Neuronal stem cell (in vitro differentiated cells): Measurements from ENCODE around the gene IGSF11.
A peak's percentile ranks its signal among the peaks of the same experiment; 100 is the strongest.

Experiments used
- DNase-seq: peaks from one replicate; pipeline ENCODE4 v3.0.0-alpha.2; 2013; ENCODE audit warnings: low spot score
- H2AFZ ChIP-seq: one replicate; pipeline ENCODE4 v1.6.1; 2013; ENCODE audit warnings: mild to moderate bottlenecking, low read length, inconsistent platforms
- H2AK5ac ChIP-seq: 2 replicates; pipeline ENCODE4 v1.6.1; 2013; ENCODE audit warnings: low read depth, mild to moderate bottlenecking, inconsistent platforms, low read length, moderate library complexity, mixed read lengths
- H2BK120ac ChIP-seq: 2 replicates; pipeline ENCODE4 v1.6.1; 2013; ENCODE audit warnings: low read depth, mild to moderate bottlenecking, inconsistent platforms, low read length, moderate library complexity, mixed read lengths
- H2BK12ac ChIP-seq: one replicate; pipeline ENCODE4 v1.6.1; 2013; ENCODE audit warnings: low read length, inconsistent platforms
- H2BK15ac ChIP-seq: 2 replicates; pipeline ENCODE4 v1.6.1; 2013; ENCODE audit warnings: mild to moderate bottlenecking, low read length, inconsistent platforms, mixed read lengths
- H2BK5ac ChIP-seq: one replicate; pipeline ENCODE4 v1.6.1; 2013; ENCODE audit warnings: inconsistent platforms, mild to moderate bottlenecking, low read length, moderate library complexity
- H3K14ac ChIP-seq: one replicate; pipeline ENCODE4 v1.6.1; 2013; ENCODE audit warnings: low read length, inconsistent platforms
- H3K18ac ChIP-seq: 2 replicates; pipeline ENCODE4 v1.6.1; 2013; ENCODE audit warnings: low read length, inconsistent platforms
- H3K23ac ChIP-seq: 2 replicates; pipeline ENCODE4 v1.6.1; 2013; ENCODE audit warnings: low read depth, mild to moderate bottlenecking, mixed read lengths, low read length, inconsistent platforms; ENCODE audit not compliant: poor library complexity
- H3K27ac ChIP-seq: replicated peaks from 3 replicates; pipeline ENCODE4 v1.5.1; 2013; ENCODE audit warnings: low read length, inconsistent platforms
- H3K27me3 ChIP-seq, 3 experiments: 2 replicates each; pipeline ENCODE4 v1.6.1; 2013; ENCODE audit warnings: low read length in 3 of 3, mild to moderate bottlenecking in 2 of 3, inconsistent platforms in 1 of 3, low read depth in 1 of 3, mixed read lengths in 1 of 3, moderate library complexity in 1 of 3; ENCODE audit not compliant: control insufficient read depth in 3 of 3, insufficient read depth in 3 of 3
- H3K36me3 ChIP-seq, 2 donors: replicated peaks in 1 of 2; 2 replicates each; pipeline ENCODE4 v1.6.1; 2013; ENCODE audit warnings: low read length in 2 of 2; ENCODE audit not compliant: control insufficient read depth in 2 of 2, insufficient read depth in 2 of 2
- H3K4ac ChIP-seq: 2 replicates; pipeline ENCODE4 v1.6.1; 2013; ENCODE audit warnings: inconsistent platforms, mild to moderate bottlenecking, low read length, moderate library complexity
- H3K4me1 ChIP-seq, 2 donors: 1 replicate in 1 of 2; 2 replicates in 1 of 2; pipeline ENCODE4 v1.6.1; 2013; ENCODE audit warnings: low read length in 2 of 2, low read depth in 1 of 2; ENCODE audit not compliant: control insufficient read depth in 2 of 2, insufficient read depth in 1 of 2
- H3K4me2 ChIP-seq: one replicate; pipeline ENCODE4 v1.6.1; 2013; ENCODE audit warnings: mild to moderate bottlenecking, low read length, inconsistent platforms; ENCODE audit not compliant: insufficient read depth, poor library complexity, severe bottlenecking
- H3K4me3 ChIP-seq, 2 donors: 2 replicates each; pipeline ENCODE4 v1.5.1; 2013; ENCODE audit warnings: low read length in 2 of 2, mild to moderate bottlenecking in 2 of 2, inconsistent platforms in 1 of 2, moderate library complexity in 1 of 2
- H3K79me1 ChIP-seq: one replicate; pipeline ENCODE4 v1.6.1; 2013; ENCODE audit warnings: low read depth, mild to moderate bottlenecking, inconsistent platforms, low read length, moderate library complexity
- H3K9ac ChIP-seq: one replicate; pipeline ENCODE4 v1.6.1; 2013; ENCODE audit warnings: mild to moderate bottlenecking, low read depth, low read length, inconsistent platforms; ENCODE audit not compliant: poor library complexity
- H3K9me3 ChIP-seq, 2 donors: replicated peaks in 1 of 2; 2 replicates each; pipeline versions ENCODE3 to v1.6.1; 2013; ENCODE audit warnings: low read length in 2 of 2, mild to moderate bottlenecking in 2 of 2, inconsistent platforms in 1 of 2, low read depth in 1 of 2, mixed read lengths in 1 of 2, moderate library complexity in 1 of 2; ENCODE audit not compliant: control insufficient read depth in 2 of 2, insufficient read depth in 1 of 2
- H4K8ac ChIP-seq: one replicate; pipeline ENCODE4 v1.6.1; 2013; ENCODE audit warnings: low read depth, mild to moderate bottlenecking, inconsistent platforms, low read length, moderate library complexity
- H4K91ac ChIP-seq: one replicate; pipeline ENCODE4 v1.6.1; 2013; ENCODE audit warnings: low read length, low read depth, mild to moderate bottlenecking, inconsistent platforms; ENCODE audit not compliant: poor library complexity
- WGBS, 2 donors: extraction: QIAGEN DNeasy Blood & Tissue Kit; methylation state at CpG; one replicate each; pipeline ENCODE4 v1.1.7; 2013; ENCODE audit warnings: missing lambda C conversion rate in 2 of 2, mixed read lengths in 1 of 2; ENCODE audit not compliant: insufficient read length in 2 of 2, insufficient replicate concordance in 1 of 2; ENCODE audit errors: extremely low coverage in 2 of 2; 5-methylcytosine and 5-hydroxymethylcytosine counted together

Gene IGSF11

GRCh38 chr3:118886708-118887107 lies 147.9 kb downstream of the IGSF11 start:
- no peak overlapping the region for H2AFZ ChIP-seq
- H4K91ac ChIP-seq, result no peak overlapping the region
- H3K27me3 ChIP-seq, result no peaks in the 10 kb centered on the region
- no peaks in the 10 kb centered on the region for H3K36me3 ChIP-seq
- no peak overlapping the region for H3K4me2 ChIP-seq
- no peak overlapping the region for H3K27ac ChIP-seq
- no peak overlapping the region for H3K18ac ChIP-seq
- no peak overlapping the region for H2AK5ac ChIP-seq
- H3K9ac ChIP-seq, result no peak overlapping the region
- WGBS, 2 donors, result no CpG with 5 or more reads among the region's 3 CpGs
- no peak overlapping the region for H4K8ac ChIP-seq
- no peak overlapping the region for H2BK5ac ChIP-seq
- H2BK15ac ChIP-seq, result no peak overlapping the region
- no peak overlapping the region for H3K4ac ChIP-seq
- H3K4me3 ChIP-seq, result no peak overlapping the region
- no peaks in the 10 kb centered on the region for H3K4me1 ChIP-seq
- no peaks in the 10 kb centered on the region for H3K9me3 ChIP-seq
- H2BK120ac ChIP-seq, result no peak overlapping the region
- H3K14ac ChIP-seq, result no peak overlapping the region
- no peaks in the 10 kb centered on the region for H3K79me1 ChIP-seq
- H2BK12ac ChIP-seq, result no peak overlapping the region
- H3K23ac ChIP-seq, result no peak overlapping the region
- no peak for DNase-seq

GRCh38 chr3:118884748-118885206 lies 149.9 kb downstream of the IGSF11 start:
- Histone ChIP-seq H3K4me2 (no peak overlapping the region), H2AK5ac (no peak overlapping the region), H3K18ac (no peak overlapping the region), H2BK12ac (no peak overlapping the region), H3K4me3 (no peak overlapping the region), H3K9me3 (no peaks in the 10 kb centered on the region), H2BK15ac (no peak overlapping the region), H2BK120ac (no peak overlapping the region), H3K9ac (no peak overlapping the region), H3K23ac (no peak overlapping the region), H3K36me3 (no peaks in the 10 kb centered on the region), H2AFZ (no peak overlapping the region), H3K4ac (no peak overlapping the region), H2BK5ac (no peak overlapping the region), H3K4me1 (no peaks in the 10 kb centered on the region), H4K8ac (no peak overlapping the region), H3K27ac (no peak overlapping the region), H3K79me1 (no peaks in the 10 kb centered on the region), H3K14ac (no peak overlapping the region), H3K27me3 (no peaks in the 10 kb centered on the region), H4K91ac (no peak overlapping the region)
- WGBS, 2 donors, result no CpG with 5 or more reads among the region's 3 CpGs
- peak; percentile 42 for DNase-seq

GRCh38 chr3:118882353-118882947 lies 152.2 kb downstream of the IGSF11 start:
- no peaks in the 10 kb centered on the region for H3K27me3 ChIP-seq
- H3K9me3 ChIP-seq, result no peaks in the 10 kb centered on the region
- no peak overlapping the region for H3K9ac ChIP-seq
- no peak overlapping the region for H3K18ac ChIP-seq
- H3K4me2 ChIP-seq, result no peak overlapping the region
- no peaks in the 10 kb centered on the region for H3K4me1 ChIP-seq
- H2BK5ac ChIP-seq, result no peak overlapping the region
- no peak overlapping the region for H3K4me3 ChIP-seq
- no peak overlapping the region for H4K8ac ChIP-seq
- no peak overlapping the region for H3K27ac ChIP-seq
- no peak overlapping the region for H2BK120ac ChIP-seq
- no peak overlapping the region for H4K91ac ChIP-seq
- no peak overlapping the region for H2AFZ ChIP-seq
- no peak overlapping the region for H2BK12ac ChIP-seq
- no peaks in the 10 kb centered on the region for H3K79me1 ChIP-seq
- no peak overlapping the region for H2AK5ac ChIP-seq
- DNase-seq, result peak; percentile 65
- H3K23ac ChIP-seq, result no peak overlapping the region
- no peak overlapping the region for H2BK15ac ChIP-seq
- H3K4ac ChIP-seq, result no peak overlapping the region
- no peaks in the 10 kb centered on the region for H3K36me3 ChIP-seq
- no peak overlapping the region for H3K14ac ChIP-seq
- WGBS, 2 donors, result no CpG with 5 or more reads among the region's 3 CpGs

- no peak overlapping the region for H3K4ac ChIP-seq
- no peak overlapping the region for H2BK15ac ChIP-seq
- H3K14ac ChIP-seq, result no peak overlapping the region
- H3K18ac ChIP-seq, result no peak overlapping the region
- H2AFZ ChIP-seq, result no peak overlapping the region
- H3K4me2 ChIP-seq, result no peak overlapping the region
- no peak overlapping the region for H2AK5ac ChIP-seq
- no peak overlapping the region for H3K4me3 ChIP-seq
- no peak overlapping the region for H4K8ac ChIP-seq
- H3K27me3 ChIP-seq, result no peaks in the 10 kb centered on the region
- H2BK5ac ChIP-seq, result no peak overlapping the region
- DNase-seq, result no peak
- H4K91ac ChIP-seq, result no peak overlapping the region
- H3K4me1 ChIP-seq, result no peaks in the 10 kb centered on the region
- no peak overlapping the region for H3K23ac ChIP-seq
- H3K9ac ChIP-seq, result no peak overlapping the region
- H3K9me3 ChIP-seq, result peaks cover 0 to 6% of the 10 kb centered on the region in 2 donors
- no peaks in the 10 kb centered on the region for H3K36me3 ChIP-seq
- no peak overlapping the region for H2BK12ac ChIP-seq
- no peak overlapping the region for H2BK120ac ChIP-seq
- H3K27ac ChIP-seq, result no peak overlapping the region
- no peaks in the 10 kb centered on the region for H3K79me1 ChIP-seq
Observed at GRCh38 chr3:118868051-118868450, 166.6 kb downstream of the IGSF11 start.
